Naive thymus-derived CD8-positive, alpha-beta T cell (primary cell): ENCODE measurements around the gene LOXHD1. TPM values are rescaled to one million over a fixed set of nuclear protein-coding genes. Genes with fewer than 3 reads are reported as not detected.

ENCODE experiments used
- ATAC-seq, 2 donors: fragments of 150-1000 bp; cut with Tn5 transposase in 1 of 2; sonication (Bioruptor Pico), chemical (Tn5 transposase) in 1 of 2; 1 replicate in 1 of 2; 2 replicates in 1 of 2; pipeline ENCODE4 v1.10.0; 2021; ENCODE audit warnings: mild to moderate bottlenecking in 2 of 2, moderate library complexity in 2 of 2
- POLR2A ChIA-PET: fragments of 350-600 bp; sonication (Branson Sonifier 250); formaldehyde crosslinking; loops from one replicate; lab custom pipeline; 2021; ENCODE audit warnings: antibody characterized with exemption; lab: Charles Lee
- DNase-seq, 10 donors: peaks; one replicate each; pipeline versions ENCODE4 v3.0.0 to v3.0.0-alpha.2; 2020 to 2022
- H3K27ac Mint-ChIP-seq, 10 donors: one replicate each; pipeline ENCODE4 v1.8.0; 2020 to 2022; ENCODE audit warnings: mild to moderate bottlenecking in 10 of 10, mixed read lengths in 10 of 10, moderate library complexity in 4 of 10, inconsistent platforms in 1 of 10
- H3K27me3 Mint-ChIP-seq, 5 donors: one replicate each; pipeline ENCODE4 v1.8.0; 2021 to 2022; ENCODE audit warnings: mixed read lengths in 5 of 5
- H3K36me3 Mint-ChIP-seq, 3 donors: one replicate each; pipeline ENCODE4 v1.8.0; 2020 to 2022; ENCODE audit warnings: mixed read lengths in 3 of 3, mild to moderate bottlenecking in 2 of 3, inconsistent platforms in 1 of 3
- H3K4me1 Mint-ChIP-seq, 4 donors: one replicate each; pipeline ENCODE4 v1.8.0; 2021 to 2022; ENCODE audit warnings: mixed read lengths in 4 of 4
- H3K4me3 Mint-ChIP-seq, 10 donors: one replicate each; pipeline ENCODE4 v1.8.0; 2020 to 2022; ENCODE audit warnings: mild to moderate bottlenecking in 10 of 10, mixed read lengths in 10 of 10, moderate library complexity in 6 of 10, inconsistent platforms in 1 of 10
- H3K9me3 Mint-ChIP-seq, 9 donors: one replicate each; pipeline ENCODE4 v1.8.0; 2020 to 2022; ENCODE audit warnings: mixed read lengths in 9 of 9, mild to moderate bottlenecking in 3 of 9, inconsistent platforms in 1 of 9, moderate library complexity in 1 of 9
- polyA plus RNA-seq, 3 donors: library from polyadenylated mRNA; unstranded; fragments of 300-500 nt; fragmentation: Illumina TruSeq; gene quantifications; one replicate each; pipeline ENCODE4 v1.2.3, GENCODE V29; 2021
- total RNA-seq, 8 experiments: library from RNA in 2 of 8; stranded (reverse) in 2 of 8; gene quantifications; one replicate each; pipeline ENCODE4 v1.2.3 and lab custom pipeline; 2021 to 2026

The LOXHD1 gene
- total and polyA plus RNA-seq, 5 experiments from 2014 or later = 0.08 to 0.39 TPM; not detected in 3

- DNase-seq (no peak), ATAC-seq (no peak)
- Mint-ChIP-seq H3K4me1 (peaks cover 0 to 2% (median 1%) of the 10 kb centered on the region in 4 donors), H3K36me3 (no peaks in the 10 kb centered on the region), H3K27me3 (peaks cover 2 to 11% (median 6%) of the 10 kb centered on the region in 5 donors), H3K9me3 (no peaks in the 10 kb centered on the region), H3K27ac (no peak overlapping the region), H3K4me3 (no peak overlapping the region)
- POLR2A ChIA-PET = no interaction called here
These were observed 220.4 kb downstream of the LOXHD1 start for GRCh38 chr18:46436621-46437020.

- Mint-ChIP-seq H3K36me3 (no peaks in the 10 kb centered on the region), H3K27me3 (peaks cover 2 to 17% (median 6%) of the 10 kb centered on the region in 5 donors), H3K4me1 (peaks cover 0 to 2% (median 1%) of the 10 kb centered on the region in 4 donors), H3K4me3 (no peak overlapping the region), H3K27ac (no peak overlapping the region), H3K9me3 (no peaks in the 10 kb centered on the region)
- DNase-seq (no peak), ATAC-seq (no peak)
- POLR2A ChIA-PET = no interaction called here
These were observed 222.0 kb downstream of the LOXHD1 start for GRCh38 chr18:46435031-46435430.

DNA sequence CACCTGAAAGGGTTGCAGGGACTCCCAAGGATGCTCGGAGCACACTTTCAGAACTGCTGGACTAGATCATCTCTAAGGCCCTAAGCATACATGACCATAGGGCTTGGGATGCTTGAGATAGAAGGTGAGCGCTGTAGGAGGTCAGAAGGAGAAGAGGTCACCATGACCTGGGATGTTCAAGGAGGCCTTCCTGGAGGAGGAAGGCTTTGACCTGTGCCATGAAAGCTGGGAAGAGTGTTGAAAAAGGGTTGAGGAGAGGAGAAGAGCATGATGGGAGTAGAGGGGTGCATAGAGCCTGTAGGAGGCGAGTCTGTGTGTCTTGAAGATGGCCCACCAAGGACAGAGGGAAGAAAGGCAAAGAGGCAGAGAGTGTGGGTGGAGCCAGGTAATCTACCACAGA is 222.4 kb downstream of the LOXHD1 start:
- H3K27ac Mint-ChIP-seq = no peak overlapping the region
- ATAC-seq (no peak), DNase-seq (no peak)
- POLR2A ChIA-PET = no interaction called here
- peaks cover 2 to 17% (median 6%) of the 10 kb centered on the region in 5 donors for H3K27me3 Mint-ChIP-seq
- peaks cover 0 to 2% (median 1%) of the 10 kb centered on the region in 4 donors for H3K4me1 Mint-ChIP-seq
- H3K4me3 Mint-ChIP-seq = no peak overlapping the region
- no peaks in the 10 kb centered on the region for H3K9me3 Mint-ChIP-seq
- no peaks in the 10 kb centered on the region for H3K36me3 Mint-ChIP-seq

DNA sequence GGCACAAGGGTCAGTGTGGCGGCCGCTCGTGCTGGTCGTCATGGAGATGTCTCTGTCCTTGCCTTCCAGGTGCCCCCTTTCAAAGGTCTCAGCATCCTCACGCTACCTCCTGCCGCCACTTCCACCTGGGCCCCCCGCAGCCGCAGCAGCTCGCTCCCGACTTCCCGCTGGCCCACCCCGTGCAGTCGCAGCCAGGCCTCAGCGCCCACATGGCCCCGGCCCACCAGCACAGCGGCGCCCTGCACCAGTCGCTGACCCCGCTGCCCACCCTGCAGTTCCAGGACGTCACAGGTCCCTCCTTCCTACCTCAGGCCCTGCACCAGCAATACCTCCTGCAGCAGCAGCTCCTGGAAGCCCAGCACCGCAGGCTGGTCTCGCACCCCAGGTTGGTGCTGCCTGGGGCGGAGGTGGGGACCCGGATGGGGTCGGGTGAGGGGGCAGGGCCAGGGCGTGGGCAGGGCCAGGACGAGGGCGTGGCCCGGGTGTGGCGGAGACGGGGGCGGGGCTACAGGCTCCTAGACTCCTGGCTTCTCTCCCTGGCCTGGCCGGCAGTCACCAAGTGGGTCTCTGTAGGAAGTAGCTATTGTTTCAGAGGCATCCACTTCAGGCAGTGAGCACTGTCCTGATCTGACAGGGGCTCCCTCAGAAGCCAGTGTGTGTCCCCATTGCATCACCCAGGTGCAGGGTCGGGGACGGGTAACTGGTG is 223.7 kb downstream of the LOXHD1 start:
- POLR2A ChIA-PET = no interaction called here

GRCh38 chr18:46431522-46432171 is 225.4 kb downstream of the LOXHD1 start:
- ATAC-seq (no peak), DNase-seq (no peak)
- no peaks in the 10 kb centered on the region for H3K9me3 Mint-ChIP-seq
- H3K27me3 Mint-ChIP-seq = peaks cover 2 to 17% (median 6%) of the 10 kb centered on the region in 5 donors
- no peak overlapping the region for H3K27ac Mint-ChIP-seq
- POLR2A ChIA-PET = no interaction called here
- H3K36me3 Mint-ChIP-seq = no peaks in the 10 kb centered on the region
- H3K4me1 Mint-ChIP-seq = peaks cover 0 to 2% (median 1%) of the 10 kb centered on the region in 4 donors
- H3K4me3 Mint-ChIP-seq = no peak overlapping the region

More for the DNA sequence above, 223.7 kb downstream of the LOXHD1 start:
- Mint-ChIP-seq H3K4me1 (peaks cover 0 to 2% (median 1%) of the 10 kb centered on the region in 4 donors), H3K9me3 (no peaks in the 10 kb centered on the region), H3K27ac (no peak overlapping the region), H3K27me3 (peaks cover 2 to 17% (median 6%) of the 10 kb centered on the region in 5 donors), H3K36me3 (no peaks in the 10 kb centered on the region), H3K4me3 (no peak overlapping the region)
- DNase-seq (no peak), ATAC-seq (no peak)

DNA sequence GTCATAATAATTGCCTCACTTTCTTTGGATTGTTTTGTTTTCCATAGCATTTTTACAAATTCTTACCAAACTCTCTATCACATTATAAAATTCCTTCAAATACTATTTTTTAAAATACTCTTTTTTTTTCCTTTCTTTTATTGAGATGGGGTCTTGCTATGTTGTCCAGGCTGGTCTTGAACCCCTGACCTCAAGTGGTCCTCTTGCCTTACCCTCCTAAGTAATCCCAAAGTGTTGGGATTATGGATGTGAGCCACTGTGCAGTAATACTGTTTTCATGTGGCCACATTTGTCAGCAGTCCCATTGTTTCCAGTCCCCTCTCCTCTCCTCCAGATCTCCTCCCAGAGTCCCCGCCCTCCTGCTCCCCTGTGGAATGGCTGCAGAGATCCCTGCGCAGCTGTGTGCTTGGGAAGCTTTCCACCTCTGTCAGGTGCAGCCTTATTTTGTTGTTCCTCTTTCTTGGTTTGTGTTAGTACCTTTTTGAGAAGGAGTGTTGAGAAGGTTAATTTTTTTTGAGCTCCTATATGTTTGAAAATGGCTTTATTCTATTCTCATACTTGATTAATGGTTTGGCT is 227.3 kb downstream of the LOXHD1 start:
- ATAC-seq (no peak), DNase-seq (no peak)
- Mint-ChIP-seq H3K36me3 (no peaks in the 10 kb centered on the region), H3K27me3 (peaks cover 2 to 19% (median 6%) of the 10 kb centered on the region in 5 donors), H3K4me3 (no peak overlapping the region), H3K9me3 (no peaks in the 10 kb centered on the region), H3K27ac (no peak overlapping the region), H3K4me1 (peaks cover 0 to 2% (median 1%) of the 10 kb centered on the region in 4 donors)
- POLR2A ChIA-PET = no interaction called here

DNA sequence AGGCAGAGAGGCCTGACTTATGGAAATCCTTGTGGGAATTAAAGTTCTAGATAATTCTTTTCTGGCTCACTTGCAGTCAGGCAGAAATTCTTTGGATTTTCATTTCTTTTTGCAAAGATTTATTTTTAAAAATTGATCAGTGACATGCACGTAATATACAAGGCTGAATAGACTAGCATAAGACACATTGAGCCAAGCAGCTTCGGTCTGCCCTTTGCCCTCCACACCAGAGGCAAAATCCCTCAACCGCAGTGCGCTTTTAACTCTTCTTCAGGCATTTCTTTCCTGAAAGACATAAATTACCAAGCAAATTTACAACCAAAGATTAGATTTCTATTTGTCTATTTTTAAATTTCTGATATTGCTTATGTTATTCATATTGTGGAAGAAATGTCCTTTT is 227.9 kb downstream of the LOXHD1 start:
- no peak for DNase-seq
- Mint-ChIP-seq H3K4me1 (peaks cover 0 to 2% (median 1%) of the 10 kb centered on the region in 4 donors), H3K27ac (no peak overlapping the region), H3K9me3 (no peaks in the 10 kb centered on the region), H3K27me3 (peaks cover 0 to 16% (median 2%) of the 10 kb centered on the region in 5 donors), H3K36me3 (no peaks in the 10 kb centered on the region), H3K4me3 (no peak overlapping the region)
- no peak for ATAC-seq
- POLR2A ChIA-PET = no interaction called here

GRCh38 chr18:46428368-46428767 is 228.7 kb downstream of the LOXHD1 start:
- POLR2A ChIA-PET = no interaction called here
- Mint-ChIP-seq H3K4me1 (peaks cover 0 to 2% (median 0%) of the 10 kb centered on the region in 4 donors), H3K27ac (no peak overlapping the region), H3K36me3 (no peaks in the 10 kb centered on the region), H3K4me3 (no peak overlapping the region), H3K9me3 (no peaks in the 10 kb centered on the region), H3K27me3 (peaks cover 0 to 16% (median 2%) of the 10 kb centered on the region in 5 donors)
- ATAC-seq (no peak), DNase-seq (no peak)

DNA sequence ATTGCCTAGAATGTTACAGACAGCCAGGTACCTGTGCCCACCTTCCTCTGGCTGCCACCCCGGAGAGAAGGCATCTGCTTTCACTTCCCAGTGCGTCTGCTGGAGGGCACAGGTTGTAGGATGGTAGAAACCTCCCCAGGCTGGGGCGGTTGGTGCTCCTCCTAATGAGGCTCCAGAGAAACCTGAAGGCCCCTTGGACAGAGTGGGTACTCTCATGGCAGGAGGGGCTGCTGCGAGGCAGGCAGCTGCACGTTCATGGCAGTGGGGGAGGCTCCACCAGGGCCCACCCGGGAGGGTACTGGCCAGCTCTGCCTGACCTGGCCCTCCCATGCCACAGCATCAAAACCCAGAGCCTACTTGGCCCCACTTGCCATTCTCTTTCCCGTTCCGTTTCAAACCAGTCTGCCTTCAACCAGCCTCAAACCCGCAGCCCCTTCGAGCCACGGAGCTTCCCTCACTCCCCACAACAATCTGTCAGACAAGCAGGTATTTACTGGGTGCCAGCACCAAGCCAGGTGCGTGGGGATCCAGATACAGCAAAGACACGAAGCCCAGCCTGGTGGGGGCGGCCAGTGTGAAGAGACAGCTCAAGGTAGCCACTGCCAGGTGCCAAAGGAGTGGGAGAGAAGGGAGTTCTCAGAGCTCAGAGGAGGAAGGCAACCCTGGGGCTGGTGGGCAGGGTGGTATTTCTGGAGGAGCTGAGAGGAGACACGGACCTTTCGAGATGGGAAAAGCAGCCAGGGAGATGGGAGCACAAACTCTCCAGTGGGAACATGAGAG is 229.6 kb downstream of the LOXHD1 start:
- peaks cover 0 to 16% (median 2%) of the 10 kb centered on the region in 5 donors for H3K27me3 Mint-ChIP-seq
- no peak for ATAC-seq
- DNase-seq = no peak
- H3K9me3 Mint-ChIP-seq = no peaks in the 10 kb centered on the region
- H3K4me1 Mint-ChIP-seq = peaks cover 0 to 2% (median 0%) of the 10 kb centered on the region in 4 donors
- POLR2A ChIA-PET = no interaction called here
- H3K36me3 Mint-ChIP-seq = no peaks in the 10 kb centered on the region
- peak overlapping the region in 1 of 10 donors; percentile 31 for H3K27ac Mint-ChIP-seq
- no peak overlapping the region for H3K4me3 Mint-ChIP-seq

Other genes with a start within 250 kb of the LOXHD1 start
- under 1 TPM in 1 of 2 experiments, not detected in 1; 0.25 TPM for gene ST8SIA5, start 99.8 kb upstream of the LOXHD1 start, total RNA-seq
- gene ST8SIA5, start 99.8 kb upstream of the LOXHD1 start, polyA plus RNA-seq = not detected